GM12878 (cell line): Measurements from ENCODE around the gene FNDC3A.

Experiments
- EZH2 ChIP-seq: IDR thresholded peaks from 2 replicates; pipeline ENCODE4 v1.6.1; 2012; ENCODE audit warnings: low read depth, mild to moderate bottlenecking, control low read depth, inconsistent platforms, low read length, borderline replicate concordance; ENCODE audit not compliant: control insufficient read depth
- KAT2A ChIP-seq: conservative IDR thresholded peaks from 2 replicates; pipeline ENCODE4 v1.6.1; 2011; ENCODE audit warnings: low read depth, low read length; ENCODE audit not compliant: control insufficient read depth
- LARP7 ChIP-seq: fragments of 450-650 bp; IDR thresholded peaks from 2 replicates; pipeline ENCODE4 v1.6.1; 2017; ENCODE audit warnings: mild to moderate bottlenecking
- POLR2A ChIP-seq: IDR thresholded peaks from 2 replicates; pipeline ENCODE4 v1.6.1; 2011; ENCODE audit warnings: low read depth, mild to moderate bottlenecking, low read length
- TCF7 ChIP-seq: IDR thresholded peaks from 2 replicates; pipeline ENCODE4 v1.6.1; 2014; ENCODE audit warnings: antibody characterized with exemption, borderline replicate concordance
- TF ChIP-seq, protein P1 (sequence below): IDR thresholded peaks from 2 replicates; pipeline ENCODE4 v1.6.1; 2012; ENCODE audit warnings: low read depth, low read length, improper control_type of control experiment
- TF ChIP-seq, protein P2 (sequence below): IDR thresholded peaks from 2 replicates; pipeline ENCODE4 v1.6.1; 2011; ENCODE audit warnings: mild to moderate bottlenecking, low read depth, low read length, moderate library complexity; ENCODE audit not compliant: insufficient replicate concordance
- TF ChIP-seq, protein P3 (sequence below), 3 experiments: IDR thresholded peaks in 2 of 3; conservative IDR thresholded peaks in 1 of 3; 2 replicates each; pipeline ENCODE4 v1.5.1; 2011; ENCODE audit warnings: low read depth in 3 of 3, low read length in 3 of 3, mild to moderate bottlenecking in 3 of 3, control low read depth in 2 of 3, moderate library complexity in 2 of 3, inconsistent platforms in 1 of 3, mixed read lengths in 1 of 3; ENCODE audit not compliant: control insufficient read depth in 2 of 3, insufficient read depth in 1 of 3; ENCODE audit errors: extremely low read depth in 1 of 3

DNA sequence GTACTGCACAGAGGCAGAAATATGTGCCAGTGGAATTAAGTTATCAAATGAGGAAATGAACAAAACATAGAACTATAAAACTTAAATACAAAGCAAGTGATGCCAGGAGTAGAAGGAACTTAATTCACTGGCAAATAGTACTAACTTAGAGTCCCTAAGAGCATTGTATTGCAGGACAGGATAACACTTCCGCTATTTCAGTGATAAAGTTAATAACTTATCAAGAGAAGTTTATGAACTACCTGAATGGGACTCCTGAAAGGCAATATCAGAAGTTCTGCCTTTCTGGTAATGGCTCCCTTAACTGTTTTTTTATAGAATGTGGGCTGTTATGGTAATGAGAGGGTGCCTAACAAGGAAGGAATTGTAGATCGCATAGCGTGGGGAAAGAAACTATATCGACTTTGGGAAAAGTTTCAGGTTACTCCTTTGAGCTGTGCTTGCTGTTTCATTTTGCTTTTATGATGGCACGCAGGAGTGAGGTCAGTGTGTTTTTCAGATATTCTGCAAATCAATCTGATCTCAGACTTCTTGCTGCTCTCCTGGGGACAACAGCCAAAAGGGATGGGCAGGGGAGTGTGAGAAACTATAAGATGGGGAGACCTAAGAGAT lies 149.1 kb downstream of the FNDC3A start:
- TF ChIP-seq, protein P1, sequence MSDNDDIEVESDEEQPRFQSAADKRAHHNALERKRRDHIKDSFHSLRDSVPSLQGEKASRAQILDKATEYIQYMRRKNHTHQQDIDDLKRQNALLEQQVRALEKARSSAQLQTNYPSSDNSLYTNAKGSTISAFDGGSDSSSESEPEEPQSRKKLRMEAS, result no peak
- TF ChIP-seq KAT2A, result no peak
- TF ChIP-seq, protein P2, sequence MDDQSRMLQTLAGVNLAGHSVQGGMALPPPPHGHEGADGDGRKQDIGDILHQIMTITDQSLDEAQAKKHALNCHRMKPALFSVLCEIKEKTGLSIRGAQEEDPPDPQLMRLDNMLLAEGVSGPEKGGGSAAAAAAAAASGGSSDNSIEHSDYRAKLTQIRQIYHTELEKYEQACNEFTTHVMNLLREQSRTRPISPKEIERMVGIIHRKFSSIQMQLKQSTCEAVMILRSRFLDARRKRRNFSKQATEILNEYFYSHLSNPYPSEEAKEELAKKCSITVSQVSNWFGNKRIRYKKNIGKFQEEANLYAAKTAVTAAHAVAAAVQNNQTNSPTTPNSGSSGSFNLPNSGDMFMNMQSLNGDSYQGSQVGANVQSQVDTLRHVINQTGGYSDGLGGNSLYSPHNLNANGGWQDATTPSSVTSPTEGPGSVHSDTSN, result no peak
- TF ChIP-seq, protein P3, sequence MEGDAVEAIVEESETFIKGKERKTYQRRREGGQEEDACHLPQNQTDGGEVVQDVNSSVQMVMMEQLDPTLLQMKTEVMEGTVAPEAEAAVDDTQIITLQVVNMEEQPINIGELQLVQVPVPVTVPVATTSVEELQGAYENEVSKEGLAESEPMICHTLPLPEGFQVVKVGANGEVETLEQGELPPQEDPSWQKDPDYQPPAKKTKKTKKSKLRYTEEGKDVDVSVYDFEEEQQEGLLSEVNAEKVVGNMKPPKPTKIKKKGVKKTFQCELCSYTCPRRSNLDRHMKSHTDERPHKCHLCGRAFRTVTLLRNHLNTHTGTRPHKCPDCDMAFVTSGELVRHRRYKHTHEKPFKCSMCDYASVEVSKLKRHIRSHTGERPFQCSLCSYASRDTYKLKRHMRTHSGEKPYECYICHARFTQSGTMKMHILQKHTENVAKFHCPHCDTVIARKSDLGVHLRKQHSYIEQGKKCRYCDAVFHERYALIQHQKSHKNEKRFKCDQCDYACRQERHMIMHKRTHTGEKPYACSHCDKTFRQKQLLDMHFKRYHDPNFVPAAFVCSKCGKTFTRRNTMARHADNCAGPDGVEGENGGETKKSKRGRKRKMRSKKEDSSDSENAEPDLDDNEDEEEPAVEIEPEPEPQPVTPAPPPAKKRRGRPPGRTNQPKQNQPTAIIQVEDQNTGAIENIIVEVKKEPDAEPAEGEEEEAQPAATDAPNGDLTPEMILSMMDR (IDR thresholded peaks at IDR 0.05 in 2 of 3, conservative IDR thresholded peaks at IDR 0.05 in 1 of 3; ENCODE audit: control insufficient read depth in 2 of 3, extremely low read depth in 1 of 3, insufficient read depth in 1 of 3, low read depth in 3 of 3, low read length in 3 of 3), result no peak
- TF ChIP-seq TCF7, result no peak
- TF ChIP-seq POLR2A, result no peak
- TF ChIP-seq LARP7, result no peak
- no peak for TF ChIP-seq EZH2
